ENCODE data around the gene PRKN. TPM values are rescaled to one million over a fixed set of nuclear protein-coding genes. Genes with fewer than 3 reads are reported as not detected.

PRKN gene
- total RNA-seq, 1 experiment from 2014 or later: 0.46 TPM

- no peaks in the 10 kb centered on the region for H3K27me3 ChIP-seq (ENCODE audit: control insufficient read depth, insufficient read depth, low read length)
- intact Hi-C loops (cut with micrococcal nuclease; ENCODE audit: unreplicated experiment) (loop anchor here (10.0 kb wide), 2 partner anchors 284 to 504 kb away; no protein-coding TSS in a partner anchor), in situ Hi-C loops (cut with HindIII; ENCODE audit: low pct_unique_long_range_greater_than_20kb, low sequenced_read_pairs) (no loop called here)
- no peaks in the 10 kb centered on the region for H3K36me3 ChIP-seq (ENCODE audit: control insufficient read depth, insufficient read depth, low read length)
- no peak overlapping the region for H3K27ac ChIP-seq (ENCODE audit: low read length)
- ChIA-PET CTCF (interaction anchor here (0.6 to 1.0 kb wide), 2 partner anchors 8 to 1223 kb away, joined by 3 to 4 read pairs; no protein-coding TSS in a partner anchor), POLR2A (no interaction called here)
- ATAC-seq (no peak), DNase-seq (ENCODE audit: low read depth, low spot score) (no peak)
- no peak overlapping the region for H3K4me3 ChIP-seq (ENCODE audit: low read depth in 2 of 2, low read length in 2 of 2)
- no peaks in the 10 kb centered on the region for H3K9me3 ChIP-seq (ENCODE audit: control insufficient read depth, insufficient read depth, low read depth, low read length)
- no TSS peak for BruUV-seq (replicated peaks)
- H3K4me1 ChIP-seq (ENCODE audit: control insufficient read depth, insufficient read depth, low read length): 0 out of 2 replicates have a peak, but pooled peaks cover 3% of the 10 kb centered on the region
- TF ChIP-seq, protein P1, sequence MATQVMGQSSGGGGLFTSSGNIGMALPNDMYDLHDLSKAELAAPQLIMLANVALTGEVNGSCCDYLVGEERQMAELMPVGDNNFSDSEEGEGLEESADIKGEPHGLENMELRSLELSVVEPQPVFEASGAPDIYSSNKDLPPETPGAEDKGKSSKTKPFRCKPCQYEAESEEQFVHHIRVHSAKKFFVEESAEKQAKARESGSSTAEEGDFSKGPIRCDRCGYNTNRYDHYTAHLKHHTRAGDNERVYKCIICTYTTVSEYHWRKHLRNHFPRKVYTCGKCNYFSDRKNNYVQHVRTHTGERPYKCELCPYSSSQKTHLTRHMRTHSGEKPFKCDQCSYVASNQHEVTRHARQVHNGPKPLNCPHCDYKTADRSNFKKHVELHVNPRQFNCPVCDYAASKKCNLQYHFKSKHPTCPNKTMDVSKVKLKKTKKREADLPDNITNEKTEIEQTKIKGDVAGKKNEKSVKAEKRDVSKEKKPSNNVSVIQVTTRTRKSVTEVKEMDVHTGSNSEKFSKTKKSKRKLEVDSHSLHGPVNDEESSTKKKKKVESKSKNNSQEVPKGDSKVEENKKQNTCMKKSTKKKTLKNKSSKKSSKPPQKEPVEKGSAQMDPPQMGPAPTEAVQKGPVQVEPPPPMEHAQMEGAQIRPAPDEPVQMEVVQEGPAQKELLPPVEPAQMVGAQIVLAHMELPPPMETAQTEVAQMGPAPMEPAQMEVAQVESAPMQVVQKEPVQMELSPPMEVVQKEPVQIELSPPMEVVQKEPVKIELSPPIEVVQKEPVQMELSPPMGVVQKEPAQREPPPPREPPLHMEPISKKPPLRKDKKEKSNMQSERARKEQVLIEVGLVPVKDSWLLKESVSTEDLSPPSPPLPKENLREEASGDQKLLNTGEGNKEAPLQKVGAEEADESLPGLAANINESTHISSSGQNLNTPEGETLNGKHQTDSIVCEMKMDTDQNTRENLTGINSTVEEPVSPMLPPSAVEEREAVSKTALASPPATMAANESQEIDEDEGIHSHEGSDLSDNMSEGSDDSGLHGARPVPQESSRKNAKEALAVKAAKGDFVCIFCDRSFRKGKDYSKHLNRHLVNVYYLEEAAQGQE (IDR thresholded peaks at IDR 0.05; ENCODE audit: insufficient read depth in 1 of 2, low read depth in 2 of 2, low read length in 1 of 2): no peak
- TF ChIP-seq SIN3A (IDR thresholded peaks at IDR 0.05; ENCODE audit: borderline replicate concordance, insufficient read depth, low read depth, low read length) (no peak), POLR2AphosphoS5 (IDR thresholded peaks at IDR 0.05; ENCODE audit: low read depth, low read length) (no peak), TCF7L2 (IDR thresholded peaks at IDR 0.05; ENCODE audit: low read depth, low read length) (no peak), CTCF (IDR thresholded peaks at IDR 0.05) (no peak)
Measured at GRCh38 chr6:161410736-161411135, 1316.8 kb downstream of the PRKN start.

GRCh38 chr6:161410076-161410475 lies 1317.5 kb downstream of the PRKN start:
- no peak for ATAC-seq
- no peaks in the 10 kb centered on the region for H3K9me3 ChIP-seq (ENCODE audit: control insufficient read depth, insufficient read depth, low read depth, low read length)
- H3K27me3 ChIP-seq (ENCODE audit: control insufficient read depth, insufficient read depth, low read length): no peaks in the 10 kb centered on the region
- no TSS peak for BruUV-seq (replicated peaks)
- no peak for TF ChIP-seq CTCF (IDR thresholded peaks at IDR 0.05)
- no peak for TF ChIP-seq SIN3A (IDR thresholded peaks at IDR 0.05; ENCODE audit: borderline replicate concordance, insufficient read depth, low read depth, low read length)
- no peak for TF ChIP-seq POLR2AphosphoS5 (IDR thresholded peaks at IDR 0.05; ENCODE audit: low read depth, low read length)
- no peak for TF ChIP-seq TCF7L2 (IDR thresholded peaks at IDR 0.05; ENCODE audit: low read depth, low read length)
- TF ChIP-seq, protein P1 (IDR thresholded peaks at IDR 0.05; ENCODE audit: insufficient read depth in 1 of 2, low read depth in 2 of 2, low read length in 1 of 2): no peak
- 0 out of 2 replicates have a peak, but pooled peaks cover 3% of the 10 kb centered on the region for H3K4me1 ChIP-seq (ENCODE audit: control insufficient read depth, insufficient read depth, low read length)
- DNase-seq (ENCODE audit: low read depth, low spot score): no peak
- H3K27ac ChIP-seq (ENCODE audit: low read length): no peak overlapping the region
- ChIA-PET POLR2A (no interaction called here), CTCF (interaction anchor here (0.6 to 1.0 kb wide), 2 partner anchors 8 to 1223 kb away, joined by 3 to 4 read pairs; no protein-coding TSS in a partner anchor)
- H3K36me3 ChIP-seq (ENCODE audit: control insufficient read depth, insufficient read depth, low read length): no peaks in the 10 kb centered on the region
- intact Hi-C loops (cut with micrococcal nuclease; ENCODE audit: unreplicated experiment): loop anchor here (10.0 kb wide), 2 partner anchors 285 to 505 kb away; no protein-coding TSS in a partner anchor
- H3K4me3 ChIP-seq (ENCODE audit: low read depth in 2 of 2, low read length in 2 of 2): no peak overlapping the region
- in situ Hi-C loops (cut with HindIII; ENCODE audit: low pct_unique_long_range_greater_than_20kb, low sequenced_read_pairs): no loop called here
